Measurements from ENCODE around the gene AMFR. TPM values are rescaled to one million over a fixed set of nuclear protein-coding genes. Genes with fewer than 3 reads are reported as not detected.

AMFR gene
- total RNA-seq, 2 experiments from 2014 or later: 45.0 to 45.1 TPM

- no peak for DNase-seq
- Mint-ChIP-seq H3K36me3 (no peaks in the 10 kb centered on the region), H3K27me3 (no peaks in the 10 kb centered on the region), H3K4me1 (peaks cover 32% of the 10 kb centered on the region), H3K4me3 (no peak overlapping the region), H3K9me3 (no peaks in the 10 kb centered on the region), H3K27ac (no peak overlapping the region)
Observed at GRCh38 chr16:56354016-56354415, 71.3 kb downstream of the AMFR start.

- Mint-ChIP-seq H3K9me3 (no peaks in the 10 kb centered on the region), H3K4me1 (peaks cover 27% of the 10 kb centered on the region), H3K27me3 (no peaks in the 10 kb centered on the region), H3K27ac (no peak overlapping the region), H3K36me3 (no peaks in the 10 kb centered on the region), H3K4me3 (no peak overlapping the region)
- no peak for DNase-seq
Observed at GRCh38 chr16:56353054-56353921, 72.1 kb downstream of the AMFR start.

- Mint-ChIP-seq H3K4me1 (peaks cover 19% of the 10 kb centered on the region), H3K27ac (no peak overlapping the region), H3K36me3 (no peaks in the 10 kb centered on the region), H3K9me3 (no peaks in the 10 kb centered on the region), H3K4me3 (no peak overlapping the region), H3K27me3 (no peaks in the 10 kb centered on the region)
- no peak for DNase-seq
Observed at GRCh38 chr16:56352351-56353053, 72.8 kb downstream of the AMFR start.

GRCh38 chr16:56351481-56351880, 73.9 kb downstream of the AMFR start:
- no peak overlapping the region for H3K4me3 Mint-ChIP-seq
- no peak overlapping the region for H3K27ac Mint-ChIP-seq
- DNase-seq: no peak
- H3K36me3 Mint-ChIP-seq: no peaks in the 10 kb centered on the region
- no peaks in the 10 kb centered on the region for H3K27me3 Mint-ChIP-seq
- no peaks in the 10 kb centered on the region for H3K9me3 Mint-ChIP-seq
- peaks cover 9% of the 10 kb centered on the region for H3K4me1 Mint-ChIP-seq

GRCh38 chr16:56350491-56351405, 74.6 kb downstream of the AMFR start:
- H3K27ac Mint-ChIP-seq: no peak overlapping the region
- DNase-seq: no peak

GRCh38 chr16:56349711-56350161, 75.6 kb downstream of the AMFR start:
- Mint-ChIP-seq H3K9me3 (no peaks in the 10 kb centered on the region), H3K36me3 (no peaks in the 10 kb centered on the region), H3K27ac (no peak overlapping the region), H3K27me3 (no peaks in the 10 kb centered on the region), H3K4me3 (no peak overlapping the region), H3K4me1 (no peaks in the 10 kb centered on the region)
- DNase-seq: no peak

More at GRCh38 chr16:56350491-56351405, 74.6 kb downstream of the AMFR start:
- Mint-ChIP-seq H3K4me1 (peaks cover 3% of the 10 kb centered on the region), H3K9me3 (no peaks in the 10 kb centered on the region), H3K27me3 (no peaks in the 10 kb centered on the region), H3K36me3 (no peaks in the 10 kb centered on the region), H3K4me3 (no peak overlapping the region)

GRCh38 chr16:56349086-56349415, 76.3 kb downstream of the AMFR start:
- no peak overlapping the region for H3K27ac Mint-ChIP-seq
- no peak overlapping the region for H3K4me3 Mint-ChIP-seq
- no peaks in the 10 kb centered on the region for H3K4me1 Mint-ChIP-seq
- H3K27me3 Mint-ChIP-seq: no peaks in the 10 kb centered on the region
- no peak for DNase-seq
- H3K9me3 Mint-ChIP-seq: no peaks in the 10 kb centered on the region
- H3K36me3 Mint-ChIP-seq: no peaks in the 10 kb centered on the region

- no peaks in the 10 kb centered on the region for H3K27me3 Mint-ChIP-seq
- H3K36me3 Mint-ChIP-seq: no peaks in the 10 kb centered on the region
- H3K4me1 Mint-ChIP-seq: no peaks in the 10 kb centered on the region
- no peak overlapping the region for H3K4me3 Mint-ChIP-seq
- no peaks in the 10 kb centered on the region for H3K9me3 Mint-ChIP-seq
- DNase-seq: no peak
- H3K27ac Mint-ChIP-seq: no peak overlapping the region
Observed at GRCh38 chr16:56348168-56349085, 76.9 kb downstream of the AMFR start.

GRCh38 chr16:56347670-56348069, 77.7 kb downstream of the AMFR start:
- Mint-ChIP-seq H3K9me3 (no peaks in the 10 kb centered on the region), H3K4me1 (no peaks in the 10 kb centered on the region), H3K27me3 (no peaks in the 10 kb centered on the region), H3K36me3 (no peaks in the 10 kb centered on the region), H3K4me3 (no peak overlapping the region), H3K27ac (no peak overlapping the region)
- no peak for DNase-seq

- no peak overlapping the region for H3K27ac Mint-ChIP-seq
- no peaks in the 10 kb centered on the region for H3K9me3 Mint-ChIP-seq
- no peaks in the 10 kb centered on the region for H3K36me3 Mint-ChIP-seq
- H3K4me3 Mint-ChIP-seq: no peak overlapping the region
- H3K27me3 Mint-ChIP-seq: no peaks in the 10 kb centered on the region
- no peak for DNase-seq
- no peaks in the 10 kb centered on the region for H3K4me1 Mint-ChIP-seq
Observed at GRCh38 chr16:56347166-56347565, 78.2 kb downstream of the AMFR start.

GRCh38 chr16:56346131-56346890, 79.0 kb downstream of the AMFR start:
- Mint-ChIP-seq H3K27ac (no peak overlapping the region), H3K9me3 (no peaks in the 10 kb centered on the region), H3K4me3 (no peak overlapping the region), H3K4me1 (no peaks in the 10 kb centered on the region), H3K27me3 (no peaks in the 10 kb centered on the region), H3K36me3 (no peaks in the 10 kb centered on the region)
- no peak for DNase-seq

GRCh38 chr16:56345406-56346050, 79.8 kb downstream of the AMFR start:
- H3K27me3 Mint-ChIP-seq: no peaks in the 10 kb centered on the region
- DNase-seq: no peak
- no peaks in the 10 kb centered on the region for H3K36me3 Mint-ChIP-seq
- no peaks in the 10 kb centered on the region for H3K9me3 Mint-ChIP-seq
- H3K4me1 Mint-ChIP-seq: no peaks in the 10 kb centered on the region
- H3K27ac Mint-ChIP-seq: no peak overlapping the region
- H3K4me3 Mint-ChIP-seq: no peak overlapping the region

All from activated naive CD8-positive, alpha-beta T cell treated with anti-CD3 and anti-CD28 coated beads for 36 hours (primary cell).